Measurements from ENCODE around the gene GNB1L. TPM values are rescaled to one million over a fixed set of nuclear protein-coding genes. Genes with fewer than 3 reads are reported as not detected.

GNB1L gene
- polyA plus RNA-seq, 1 donor from 2014 or later: 16.5 TPM

- no peaks in the 10 kb centered on the region for H3F3A ChIP-seq (ENCODE audit: insufficient read depth, low read length, poor library complexity, severe bottlenecking)
- H3K27ac ChIP-seq (ENCODE audit: low read length): no peak overlapping the region
- no peaks in the 10 kb centered on the region for H3K79me2 ChIP-seq (replicated peaks; ENCODE audit: insufficient read depth, low read length)
- H3K9me2 ChIP-seq (ENCODE audit: insufficient read depth, low read length): no peaks in the 10 kb centered on the region
- H4K20me1 ChIP-seq (ENCODE audit: insufficient read depth): no peaks in the 10 kb centered on the region
- no peaks in the 10 kb centered on the region for H3K36me3 ChIP-seq (ENCODE audit: insufficient read depth, low read length)
- no peak overlapping the region for H2AFZ ChIP-seq (ENCODE audit: low read depth, low read length)
- H3K9ac ChIP-seq (ENCODE audit: low read length): no peak overlapping the region
- TF ChIP-seq EZH2 (IDR thresholded peaks at IDR 0.05; ENCODE audit: borderline replicate concordance, insufficient read depth, low read length, poor library complexity, severe bottlenecking) (peak; percentile 43), RAD21 (conservative IDR thresholded peaks at IDR 0.05) (no peak)
- no peak overlapping the region for H3K4me2 ChIP-seq (ENCODE audit: low read length)
- H3K27me3 ChIP-seq (ENCODE audit: insufficient read depth, low read depth, low read length): peaks cover 92% of the 10 kb centered on the region
- H3K9me3 ChIP-seq (ENCODE audit: low read length): no peaks in the 10 kb centered on the region
- no peak overlapping the region for H3K4me3 ChIP-seq (ENCODE audit: low read length)
Observed at GRCh38 chr22:19757985-19758895, 96.4 kb downstream of the GNB1L start.

- Histone ChIP-seq H3K4me2 (ENCODE audit: low read length) (no peak overlapping the region), H3K27ac (ENCODE audit: low read length) (no peak overlapping the region), H3K27me3 (ENCODE audit: insufficient read depth, low read depth, low read length) (peaks cover 92% of the 10 kb centered on the region), H3K4me3 (ENCODE audit: low read length) (no peak overlapping the region), H3K9me3 (ENCODE audit: low read length) (no peaks in the 10 kb centered on the region), H2AFZ (ENCODE audit: low read depth, low read length) (no peak overlapping the region), H4K20me1 (ENCODE audit: insufficient read depth) (no peaks in the 10 kb centered on the region), H3K36me3 (ENCODE audit: insufficient read depth, low read length) (no peaks in the 10 kb centered on the region), H3F3A (ENCODE audit: insufficient read depth, low read length, poor library complexity, severe bottlenecking) (no peaks in the 10 kb centered on the region), H3K9me2 (ENCODE audit: insufficient read depth, low read length) (no peaks in the 10 kb centered on the region), H3K9ac (ENCODE audit: low read length) (no peak overlapping the region), H3K79me2 (replicated peaks; ENCODE audit: insufficient read depth, low read length) (no peaks in the 10 kb centered on the region)
- TF ChIP-seq EZH2 (IDR thresholded peaks at IDR 0.05; ENCODE audit: borderline replicate concordance, insufficient read depth, low read length, poor library complexity, severe bottlenecking) (no peak), EP300 (conservative IDR thresholded peaks at IDR 0.05; ENCODE audit: poor library complexity, severe bottlenecking) (no peak), RAD21 (conservative IDR thresholded peaks at IDR 0.05) (no peak), POLR2AphosphoS5 (IDR thresholded peaks at IDR 0.05) (no peak), TAF1 (IDR thresholded peaks at IDR 0.05; ENCODE audit: low read depth) (no peak)
Observed at GRCh38 chr22:19757140-19757984, 97.3 kb downstream of the GNB1L start.

DNA sequence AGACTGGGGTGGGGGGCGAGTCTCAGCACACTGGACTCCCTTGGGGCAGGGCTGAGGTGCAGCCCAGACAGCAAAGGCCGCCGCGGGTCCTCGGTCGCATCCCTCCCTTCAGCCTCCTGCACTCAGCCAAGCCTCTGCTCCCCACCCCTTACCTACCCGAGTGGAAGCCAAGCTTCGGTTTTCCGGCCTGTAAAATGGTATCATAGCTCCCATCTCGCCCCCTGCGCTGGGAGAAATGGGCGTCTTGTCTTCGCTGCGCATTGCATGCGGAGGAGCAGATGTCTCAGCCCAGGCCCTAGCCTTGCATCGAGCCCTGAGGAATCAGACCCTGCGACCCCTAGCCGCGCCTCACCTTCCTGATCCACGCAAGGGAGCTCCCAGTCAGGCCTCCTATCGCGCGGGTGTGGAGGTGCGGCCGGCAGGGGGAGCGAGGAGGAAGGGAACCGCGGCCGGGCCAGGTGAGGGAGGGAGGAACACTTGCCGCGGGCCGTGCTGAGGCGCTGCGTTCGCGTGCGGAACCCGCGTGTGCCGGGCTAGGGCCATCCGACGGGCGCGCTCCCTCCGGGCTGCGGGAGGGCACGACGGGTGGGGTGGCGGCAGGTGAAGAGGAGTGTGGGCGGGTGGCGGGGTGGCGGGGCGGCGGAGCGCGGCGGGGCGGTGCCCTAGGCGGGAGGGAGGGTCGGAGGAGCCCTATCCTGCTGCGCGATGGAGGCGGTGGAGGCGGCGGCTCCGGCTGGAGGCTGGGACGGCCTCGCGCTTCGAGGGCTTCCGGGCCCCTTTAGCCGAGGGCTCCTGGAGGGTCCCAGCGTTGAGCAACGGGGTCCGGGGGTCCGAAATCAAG, 98.2 kb downstream of the GNB1L start:
- Histone ChIP-seq H4K20me1 (ENCODE audit: insufficient read depth) (no peaks in the 10 kb centered on the region), H3K9me3 (ENCODE audit: low read length) (no peaks in the 10 kb centered on the region), H3K4me3 (ENCODE audit: low read length) (peak overlapping the region; percentile 18)

More for the DNA sequence above, 98.2 kb downstream of the GNB1L start:
- H3F3A ChIP-seq (ENCODE audit: insufficient read depth, low read length, poor library complexity, severe bottlenecking): no peaks in the 10 kb centered on the region
- H3K9me2 ChIP-seq (ENCODE audit: insufficient read depth, low read length): no peaks in the 10 kb centered on the region
- no peaks in the 10 kb centered on the region for H3K36me3 ChIP-seq (ENCODE audit: insufficient read depth, low read length)
- TF ChIP-seq EP300 (conservative IDR thresholded peaks at IDR 0.05; ENCODE audit: poor library complexity, severe bottlenecking) (no peak), MXI1 (conservative IDR thresholded peaks at IDR 0.05; ENCODE audit: poor library complexity, severe bottlenecking) (no peak), POLR2AphosphoS5 (IDR thresholded peaks at IDR 0.05) (no peak), SMC3 (conservative IDR thresholded peaks at IDR 0.05; ENCODE audit: poor library complexity) (peak; percentile 57), RAD21 (conservative IDR thresholded peaks at IDR 0.05) (peak; percentile 43), EZH2 (IDR thresholded peaks at IDR 0.05; ENCODE audit: borderline replicate concordance, insufficient read depth, low read length, poor library complexity, severe bottlenecking) (no peak)
- TF ChIP-seq, protein P1, sequence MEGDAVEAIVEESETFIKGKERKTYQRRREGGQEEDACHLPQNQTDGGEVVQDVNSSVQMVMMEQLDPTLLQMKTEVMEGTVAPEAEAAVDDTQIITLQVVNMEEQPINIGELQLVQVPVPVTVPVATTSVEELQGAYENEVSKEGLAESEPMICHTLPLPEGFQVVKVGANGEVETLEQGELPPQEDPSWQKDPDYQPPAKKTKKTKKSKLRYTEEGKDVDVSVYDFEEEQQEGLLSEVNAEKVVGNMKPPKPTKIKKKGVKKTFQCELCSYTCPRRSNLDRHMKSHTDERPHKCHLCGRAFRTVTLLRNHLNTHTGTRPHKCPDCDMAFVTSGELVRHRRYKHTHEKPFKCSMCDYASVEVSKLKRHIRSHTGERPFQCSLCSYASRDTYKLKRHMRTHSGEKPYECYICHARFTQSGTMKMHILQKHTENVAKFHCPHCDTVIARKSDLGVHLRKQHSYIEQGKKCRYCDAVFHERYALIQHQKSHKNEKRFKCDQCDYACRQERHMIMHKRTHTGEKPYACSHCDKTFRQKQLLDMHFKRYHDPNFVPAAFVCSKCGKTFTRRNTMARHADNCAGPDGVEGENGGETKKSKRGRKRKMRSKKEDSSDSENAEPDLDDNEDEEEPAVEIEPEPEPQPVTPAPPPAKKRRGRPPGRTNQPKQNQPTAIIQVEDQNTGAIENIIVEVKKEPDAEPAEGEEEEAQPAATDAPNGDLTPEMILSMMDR (IDR thresholded peaks at IDR 0.05; ENCODE audit: poor library complexity, severe bottlenecking): peak; percentile 59
- H3K9ac ChIP-seq (ENCODE audit: low read length): no peak overlapping the region
- no peak overlapping the region for H3K27ac ChIP-seq (ENCODE audit: low read length)
- H3K27me3 ChIP-seq (ENCODE audit: insufficient read depth, low read depth, low read length): peaks cover 92% of the 10 kb centered on the region
- H3K79me2 ChIP-seq (replicated peaks; ENCODE audit: insufficient read depth, low read length): no peaks in the 10 kb centered on the region
- H3K4me2 ChIP-seq (ENCODE audit: low read length): no peak overlapping the region
- no peak overlapping the region for H2AFZ ChIP-seq (ENCODE audit: low read depth, low read length)
